Upper lobe of right lung (tissue), 1 donor: Measurements from ENCODE around the gene CHSY1. TPM values are rescaled to one million over a fixed set of nuclear protein-coding genes. Genes with fewer than 3 reads are reported as not detected.
A peak's percentile ranks its signal among the peaks of the same experiment; 100 is the strongest.

Experiments
- ATAC-seq: fragments of 200-7000 bp; cut with Tn5 transposase; one replicate; pipeline ENCODE4 v1.9.1; 2020; ENCODE audit warnings: mild to moderate bottlenecking, moderate library complexity
- DNase-seq: peaks from one replicate; pipeline ENCODE4 v3.0.0-alpha.2; 2020
- H3K27ac ChIP-seq: fragments of 200-600 bp; one replicate; pipeline ENCODE4 v1.8.0; 2022
- H3K27me3 ChIP-seq: fragments of 200-600 bp; one replicate; pipeline ENCODE4 v1.8.0; 2022; ENCODE audit warnings: mild to moderate bottlenecking
- H3K36me3 ChIP-seq: fragments of 200-600 bp; one replicate; pipeline ENCODE4 v1.8.0; 2022
- H3K4me1 ChIP-seq: fragments of 200-600 bp; one replicate; pipeline ENCODE4 v1.8.0; 2022
- H3K4me3 ChIP-seq: fragments of 200-600 bp; one replicate; pipeline ENCODE4 v1.8.0; 2022; ENCODE audit warnings: mild to moderate bottlenecking
- H3K9me3 ChIP-seq: fragments of 200-600 bp; one replicate; pipeline ENCODE4 v1.8.0; 2022
- intact Hi-C: fragments of 100-400 bp; cut with DNase I; formaldehyde crosslinking; loops from one replicate; pipeline ENCODE4 v1.11.0; 2022
- total RNA-seq: library from RNA; stranded (reverse); fragmentation: NEBNext Ultra II Directional; extraction: Animal tissue kit (Norgen Biotek cat#: 25700); gene quantifications from one replicate; pipeline ENCODE4 v1.2.1, GENCODE V29; 2021
- TF ChIP-seq, protein P1 (sequence below): fragments of 200-600 bp; IDR thresholded peaks from one replicate; pipeline ENCODE4 v1.8.0; 2022; ENCODE audit warnings: antibody characterized with exemption
- donor health status: DM: no; HTN: yes; CAD: no; lungs with severe emphysema.

CHSY1 gene
- total RNA-seq, 1 donor from 2014 or later = 40.6 TPM

DNA sequence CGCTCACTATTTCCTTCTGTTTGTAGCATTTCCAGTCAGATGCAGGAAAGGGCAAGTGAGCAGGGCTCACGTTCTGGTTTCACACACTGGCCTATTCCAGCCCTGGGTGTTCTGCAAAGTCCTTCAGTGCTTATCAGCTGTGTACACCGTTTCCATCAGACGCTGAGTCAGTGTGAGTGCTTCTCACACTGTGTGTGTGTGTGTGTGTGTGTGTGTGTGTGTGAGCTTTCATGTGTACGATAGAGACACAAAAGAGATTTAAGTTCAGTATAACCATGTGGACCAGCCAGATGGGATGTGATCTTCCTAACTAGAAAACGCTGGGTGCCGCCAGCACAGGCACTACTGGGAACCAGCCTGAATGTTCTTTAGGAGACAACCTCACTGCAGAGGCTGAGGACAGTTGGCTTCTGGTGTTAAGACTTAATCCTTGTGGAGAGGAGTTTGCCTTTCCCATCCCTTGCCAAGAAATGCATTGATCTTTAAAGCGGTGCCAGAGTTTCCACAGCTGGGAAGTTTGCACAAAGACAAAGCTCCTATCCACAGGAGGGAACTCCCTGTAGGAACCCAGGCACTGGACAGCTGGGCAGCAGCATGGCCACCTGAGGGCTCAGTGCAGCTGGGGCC is 3.9 kb upstream of the CHSY1 start:
- no peaks in the 10 kb centered on the region for H3K36me3 ChIP-seq
- H3K27me3 ChIP-seq = no peaks in the 10 kb centered on the region
- intact Hi-C loops = loop anchor here (2.0 to 5.0 kb wide), 2 partner anchors 168 to 239 kb away; no protein-coding TSS in a partner anchor
- ATAC-seq (peak; percentile 6), DNase-seq (no peak)
- peaks cover 7% of the 10 kb centered on the region for H3K4me1 ChIP-seq
- TF ChIP-seq, protein P1, sequence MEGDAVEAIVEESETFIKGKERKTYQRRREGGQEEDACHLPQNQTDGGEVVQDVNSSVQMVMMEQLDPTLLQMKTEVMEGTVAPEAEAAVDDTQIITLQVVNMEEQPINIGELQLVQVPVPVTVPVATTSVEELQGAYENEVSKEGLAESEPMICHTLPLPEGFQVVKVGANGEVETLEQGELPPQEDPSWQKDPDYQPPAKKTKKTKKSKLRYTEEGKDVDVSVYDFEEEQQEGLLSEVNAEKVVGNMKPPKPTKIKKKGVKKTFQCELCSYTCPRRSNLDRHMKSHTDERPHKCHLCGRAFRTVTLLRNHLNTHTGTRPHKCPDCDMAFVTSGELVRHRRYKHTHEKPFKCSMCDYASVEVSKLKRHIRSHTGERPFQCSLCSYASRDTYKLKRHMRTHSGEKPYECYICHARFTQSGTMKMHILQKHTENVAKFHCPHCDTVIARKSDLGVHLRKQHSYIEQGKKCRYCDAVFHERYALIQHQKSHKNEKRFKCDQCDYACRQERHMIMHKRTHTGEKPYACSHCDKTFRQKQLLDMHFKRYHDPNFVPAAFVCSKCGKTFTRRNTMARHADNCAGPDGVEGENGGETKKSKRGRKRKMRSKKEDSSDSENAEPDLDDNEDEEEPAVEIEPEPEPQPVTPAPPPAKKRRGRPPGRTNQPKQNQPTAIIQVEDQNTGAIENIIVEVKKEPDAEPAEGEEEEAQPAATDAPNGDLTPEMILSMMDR = no peak
- no peaks in the 10 kb centered on the region for H3K9me3 ChIP-seq
- H3K27ac ChIP-seq = no peak overlapping the region
- no peak overlapping the region for H3K4me3 ChIP-seq

DNA sequence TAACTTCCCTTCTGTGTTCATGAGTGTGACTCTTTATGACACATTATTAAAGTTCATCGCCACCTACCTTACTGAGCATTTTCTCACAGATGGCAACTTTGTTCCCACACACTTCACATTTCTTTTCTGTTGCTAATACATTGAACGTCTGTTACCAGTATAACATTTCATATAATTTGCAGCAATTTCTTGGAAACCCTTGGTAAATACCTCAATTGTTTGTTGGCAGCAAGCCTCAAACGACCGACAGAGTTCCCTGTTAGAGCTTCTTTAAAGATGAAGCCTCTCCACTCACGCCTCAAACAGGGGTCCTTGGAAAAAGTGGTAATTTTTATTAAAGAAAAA is 3.2 kb upstream of the CHSY1 start:
- H3K27me3 ChIP-seq = no peaks in the 10 kb centered on the region
- no peak overlapping the region for H3K4me3 ChIP-seq
- DNase-seq (no peak), ATAC-seq (no peak)
- H3K4me1 ChIP-seq = peaks cover 8% of the 10 kb centered on the region
- TF ChIP-seq, protein P1 = no peak
- H3K36me3 ChIP-seq = no peaks in the 10 kb centered on the region
- no peak overlapping the region for H3K27ac ChIP-seq
- no peaks in the 10 kb centered on the region for H3K9me3 ChIP-seq
- intact Hi-C loops = loop anchor here (5.0 kb wide), 1 partner anchor 168 kb away; no protein-coding TSS in a partner anchor

DNA sequence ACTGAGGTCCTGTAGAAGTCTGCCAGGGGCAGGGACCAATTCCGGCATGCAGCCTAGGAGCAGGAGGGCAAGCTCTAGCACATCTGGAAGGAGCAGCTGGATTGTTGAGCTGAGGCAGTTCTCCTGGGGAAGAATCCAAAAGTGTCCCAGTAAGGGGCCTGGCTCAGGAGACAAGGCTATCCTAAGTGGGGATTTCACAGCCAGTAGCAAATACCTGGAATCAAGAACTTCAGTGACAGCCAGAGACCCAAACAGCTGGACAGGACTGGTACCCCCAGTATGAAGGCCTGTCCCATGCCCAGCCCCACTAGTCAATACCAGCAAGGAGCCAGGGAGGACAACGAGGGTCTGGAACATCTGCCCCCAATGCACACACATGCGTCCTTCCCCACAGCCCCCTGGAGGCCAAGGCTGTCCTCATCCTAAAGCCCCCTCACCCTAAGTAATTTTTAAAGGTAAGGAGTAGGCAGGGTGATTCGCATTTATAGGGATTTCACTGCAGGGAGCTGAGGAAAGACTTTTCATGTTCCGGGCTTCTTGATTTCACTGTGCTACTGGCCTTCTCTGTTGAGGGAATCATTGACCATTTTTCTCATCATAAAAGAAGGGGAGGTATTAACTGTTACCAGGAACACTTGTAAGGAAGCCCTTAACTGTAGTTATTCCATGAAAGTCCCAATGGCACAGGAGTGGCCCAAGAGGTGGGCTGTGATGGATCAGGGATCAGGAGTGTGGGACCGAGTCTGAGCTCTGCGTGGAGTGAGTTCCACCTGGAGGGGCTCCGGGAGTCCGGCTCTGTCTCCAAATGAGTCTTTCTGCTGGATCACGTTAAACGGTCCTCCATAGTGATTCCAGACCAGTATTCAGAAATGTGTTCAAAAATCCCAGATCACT is 2.6 kb upstream of the CHSY1 start:
- DNase-seq (no peak), ATAC-seq (no peak)
- TF ChIP-seq, protein P1 = no peak
- intact Hi-C loops = loop anchor here (5.0 kb wide), 1 partner anchor 167 kb away; no protein-coding TSS in a partner anchor
- H3K36me3 ChIP-seq = no peaks in the 10 kb centered on the region
- H3K4me1 ChIP-seq = peaks cover 14% of the 10 kb centered on the region
- H3K27me3 ChIP-seq = no peaks in the 10 kb centered on the region
- H3K27ac ChIP-seq = no peak overlapping the region
- H3K9me3 ChIP-seq = no peaks in the 10 kb centered on the region
- no peak overlapping the region for H3K4me3 ChIP-seq

DNA sequence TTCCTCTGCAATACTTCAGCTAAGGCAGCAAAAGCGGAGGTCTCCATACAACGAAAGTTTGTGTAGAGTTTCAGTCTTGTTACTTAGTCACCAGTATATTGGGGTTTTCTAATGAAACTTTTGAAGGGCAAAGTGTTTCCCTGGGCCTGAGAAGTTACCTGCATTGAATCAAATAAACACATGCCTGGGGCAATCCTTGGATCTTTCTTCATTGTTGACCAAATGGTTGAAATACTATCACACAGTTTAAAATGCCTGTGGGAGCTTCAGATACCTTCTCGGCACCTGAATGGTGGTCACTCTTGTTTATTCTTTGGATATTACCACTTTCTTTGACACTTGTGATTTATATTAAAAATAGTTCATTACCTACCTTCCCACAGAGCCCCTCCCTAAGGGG is 988 bp upstream of the CHSY1 start:
- no peak for ATAC-seq
- intact Hi-C loops = no loop called here
- Histone ChIP-seq H3K9me3 (no peaks in the 10 kb centered on the region), H3K4me1 (peaks cover 14% of the 10 kb centered on the region), H3K27ac (peak overlapping the region; percentile 76), H3K27me3 (no peaks in the 10 kb centered on the region), H3K4me3 (peak overlapping the region; percentile 71), H3K36me3 (no peaks in the 10 kb centered on the region)
- TF ChIP-seq, protein P1 = no peak
- no peak for DNase-seq

DNA sequence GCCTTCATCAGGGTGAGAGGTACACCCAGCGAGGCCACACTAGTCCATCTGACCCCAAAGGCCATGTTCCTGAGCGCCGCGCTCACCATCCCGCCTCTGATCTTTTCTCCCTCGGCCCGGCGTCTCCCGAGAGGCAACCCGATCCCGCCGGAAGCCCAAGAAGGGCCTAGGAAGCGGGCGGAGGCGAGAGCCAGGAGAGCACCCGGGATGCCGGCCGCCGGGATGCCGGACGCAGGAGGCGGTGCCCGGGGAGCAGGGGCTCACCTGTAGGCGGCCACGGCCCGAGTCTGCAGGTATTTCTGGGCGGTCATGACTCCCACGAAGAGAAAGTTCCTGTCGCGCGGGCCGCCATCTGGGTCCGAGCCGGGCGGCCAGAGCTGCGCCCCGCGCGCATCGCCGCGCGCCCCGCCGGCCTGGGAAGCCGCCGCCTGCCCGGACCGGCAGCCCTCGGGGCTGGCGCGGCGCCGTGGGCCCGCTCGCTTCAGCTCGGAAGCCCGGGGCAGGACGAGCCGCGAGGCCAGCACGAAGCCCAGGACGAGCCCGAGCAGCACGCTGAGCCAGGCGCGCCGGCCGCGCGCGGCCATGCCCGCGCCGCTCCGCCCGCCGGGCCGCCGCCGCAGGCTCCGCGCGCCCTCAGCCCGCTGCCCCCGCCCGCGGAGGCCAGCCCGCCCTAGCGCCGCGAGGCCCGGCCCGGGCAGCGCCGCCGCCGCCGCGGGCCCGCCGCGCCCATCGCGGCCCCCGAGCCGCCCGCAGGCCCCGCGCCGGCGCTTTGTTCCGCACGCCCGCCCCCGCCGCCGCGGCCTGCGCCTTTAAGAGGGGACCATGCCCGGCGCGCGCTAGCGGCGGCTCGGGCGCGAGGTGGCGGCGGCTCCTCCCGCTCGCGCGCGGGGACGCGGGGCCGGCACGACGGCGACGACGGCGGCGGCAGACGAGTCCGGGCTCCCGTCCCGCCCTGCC is 697 bp downstream of the CHSY1 start:
- H3K4me3 ChIP-seq = peak overlapping the region; percentile 81
- peak overlapping the region; percentile 76 for H3K27ac ChIP-seq
- ATAC-seq = peak; percentile 67
- H3K36me3 ChIP-seq = no peaks in the 10 kb centered on the region
- no peaks in the 10 kb centered on the region for H3K9me3 ChIP-seq
- no peak for DNase-seq
- peaks cover 29% of the 10 kb centered on the region for H3K4me1 ChIP-seq
- TF ChIP-seq, protein P1 = no peak
- intact Hi-C loops = no loop called here
- H3K27me3 ChIP-seq = no peaks in the 10 kb centered on the region
